Common myeloid progenitor, CD34-positive (primary cell): ENCODE measurements around the gene ZNF436.
"Not testable (repeated sequence)": the region's sequence is repeated elsewhere in the genome, so short reads cannot be mapped to it uniquely, and the experiment has no call there.

ENCODE experiments used
- CTCF ChIA-PET: fragments of 350-600 bp; sonication (Branson Sonifier 250); formaldehyde crosslinking; loops from one replicate; lab custom pipeline; 2021; ENCODE audit warnings: antibody characterized with exemption; lab: Charles Lee
- POLR2A ChIA-PET: fragments of 350-600 bp; sonication (Branson Sonifier 250); formaldehyde crosslinking; loops from one replicate; lab custom pipeline; 2021; ENCODE audit warnings: antibody characterized with exemption; lab: Charles Lee
- DNase-seq, 3 donors: peaks; one replicate each; pipeline versions ENCODE4 v3.0.0 to v3.0.0-alpha.2; 2013
- H3K27ac ChIP-seq, 2 experiments: 1 replicate in 1 of 2; 2 replicates in 1 of 2; pipeline ENCODE4 v1.7.0; 2013; ENCODE audit warnings: inconsistent platforms in 2 of 2, low read length in 2 of 2, mild to moderate bottlenecking in 2 of 2, low read depth in 1 of 2, moderate library complexity in 1 of 2; ENCODE audit not compliant: severe bottlenecking in 2 of 2, insufficient read depth in 1 of 2, poor library complexity in 1 of 2
- H3K27me3 ChIP-seq, 5 experiments: replicated peaks in 2 of 5; 1 replicate in 3 of 5; 2 replicates in 2 of 5; pipeline versions ENCODE4 v1.6.1 to v1.7.0; 2013; ENCODE audit warnings: low read length in 4 of 5, mild to moderate bottlenecking in 2 of 5, moderate library complexity in 2 of 5, inconsistent platforms in 1 of 5; ENCODE audit not compliant: insufficient read depth in 5 of 5, control insufficient read depth in 4 of 5
- H3K36me3 ChIP-seq, 4 experiments: 1 replicate in 2 of 4; 2 replicates in 2 of 4; pipeline versions ENCODE4 v1.6.1 to v1.7.0; 2013; ENCODE audit warnings: low read length in 3 of 4, control low read depth in 1 of 4, mild to moderate bottlenecking in 1 of 4; ENCODE audit not compliant: control insufficient read depth in 4 of 4, insufficient read depth in 4 of 4
- H3K4me1 ChIP-seq, 4 experiments: 1 replicate in 3 of 4; 2 replicates in 1 of 4; pipeline versions ENCODE4 v1.6.1 to v1.7.1; 2013; ENCODE audit warnings: low read length in 3 of 4, mild to moderate bottlenecking in 3 of 4, control low read depth in 1 of 4, inconsistent platforms in 1 of 4, moderate library complexity in 1 of 4; ENCODE audit not compliant: control insufficient read depth in 4 of 4, insufficient read depth in 4 of 4; ENCODE audit errors: control extremely low read depth in 1 of 4
- H3K4me3 ChIP-seq, 7 experiments: 1 replicate in 4 of 7; 2 replicates in 3 of 7; pipeline versions ENCODE4 v1.5.1 to v1.7.0; 2013; ENCODE audit warnings: mild to moderate bottlenecking in 7 of 7, low read length in 6 of 7, moderate library complexity in 6 of 7, inconsistent platforms in 2 of 7, low read depth in 2 of 7, control low read depth in 1 of 7; ENCODE audit not compliant: insufficient read depth in 4 of 7, control insufficient read depth in 1 of 7; ENCODE audit errors: extremely low read depth in 1 of 7
- H3K9me3 ChIP-seq, 5 experiments: 1 replicate in 4 of 5; 2 replicates in 1 of 5; pipeline versions ENCODE4 v1.6.1 to v1.7.1; 2013; ENCODE audit warnings: low read length in 4 of 5, mild to moderate bottlenecking in 2 of 5, inconsistent platforms in 1 of 5, low read depth in 1 of 5, moderate library complexity in 1 of 5; ENCODE audit not compliant: control insufficient read depth in 4 of 5, insufficient read depth in 2 of 5; ENCODE audit errors: control extremely low read depth in 1 of 5
- WGBS: methylation state at CpG from one replicate; pipeline ENCODE4 v1.1.5; 2013; ENCODE audit not compliant: insufficient coverage; 5-methylcytosine and 5-hydroxymethylcytosine counted together

The ZNF436 gene

DNA sequence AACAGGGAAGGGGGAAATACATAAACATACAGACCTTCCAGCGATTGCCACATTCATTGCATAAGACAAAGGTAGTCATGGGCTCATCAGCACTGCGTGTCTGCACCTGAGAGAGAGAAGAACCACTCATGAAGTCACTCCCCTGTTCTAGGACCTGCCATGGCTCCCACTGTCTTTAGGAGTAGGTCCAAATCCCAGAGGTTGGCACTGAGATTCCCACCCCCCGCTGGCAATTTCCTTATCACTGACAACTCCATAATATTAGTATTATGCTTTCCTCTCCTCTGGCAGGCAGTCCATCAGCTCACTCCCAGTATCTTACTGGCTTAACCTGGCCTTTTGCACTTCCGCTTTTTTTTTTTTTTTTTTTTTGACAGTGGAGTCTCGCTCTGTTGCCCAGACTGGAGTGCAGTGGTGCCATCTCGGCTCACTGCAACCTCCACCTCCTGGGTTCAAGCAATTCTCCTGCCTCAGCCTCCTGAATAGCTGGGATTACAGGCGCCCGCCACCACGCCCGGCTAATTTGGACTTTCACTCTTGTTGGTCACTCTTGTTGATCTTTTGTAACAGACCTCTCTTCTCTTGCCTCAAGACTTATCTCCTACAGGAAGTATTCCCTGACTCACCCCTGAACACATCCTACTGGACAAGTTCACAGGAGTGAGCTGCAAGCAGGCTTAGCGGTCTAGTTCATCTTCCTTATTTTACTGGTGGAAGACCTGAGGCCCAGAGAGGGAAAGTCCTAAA lies 14.8 kb upstream of the ZNF436 start:
- Histone ChIP-seq H3K4me1 (peaks cover 0 to 8% (median under 1%) of the 10 kb centered on the region in 4 experiments), H3K27ac (no peak overlapping the region), H3K27me3 (no peaks in the 10 kb centered on the region), H3K9me3 (no peaks in the 10 kb centered on the region), H3K36me3 (no peaks in the 10 kb centered on the region), H3K4me3 (no peak overlapping the region)
- 98% methylated on average over 3 of the region's 11 CpGs for WGBS
- no peak for DNase-seq
- ChIA-PET CTCF (interaction anchor here (1.2 kb wide), 1 partner anchor 10 kb away, joined by 4 read pairs; no protein-coding TSS in a partner anchor), POLR2A (interaction anchor here (0.7 kb wide), 1 partner anchor 15 kb away, joined by 3 read pairs; the partner anchor contains the start of gene ZNF436)

DNA sequence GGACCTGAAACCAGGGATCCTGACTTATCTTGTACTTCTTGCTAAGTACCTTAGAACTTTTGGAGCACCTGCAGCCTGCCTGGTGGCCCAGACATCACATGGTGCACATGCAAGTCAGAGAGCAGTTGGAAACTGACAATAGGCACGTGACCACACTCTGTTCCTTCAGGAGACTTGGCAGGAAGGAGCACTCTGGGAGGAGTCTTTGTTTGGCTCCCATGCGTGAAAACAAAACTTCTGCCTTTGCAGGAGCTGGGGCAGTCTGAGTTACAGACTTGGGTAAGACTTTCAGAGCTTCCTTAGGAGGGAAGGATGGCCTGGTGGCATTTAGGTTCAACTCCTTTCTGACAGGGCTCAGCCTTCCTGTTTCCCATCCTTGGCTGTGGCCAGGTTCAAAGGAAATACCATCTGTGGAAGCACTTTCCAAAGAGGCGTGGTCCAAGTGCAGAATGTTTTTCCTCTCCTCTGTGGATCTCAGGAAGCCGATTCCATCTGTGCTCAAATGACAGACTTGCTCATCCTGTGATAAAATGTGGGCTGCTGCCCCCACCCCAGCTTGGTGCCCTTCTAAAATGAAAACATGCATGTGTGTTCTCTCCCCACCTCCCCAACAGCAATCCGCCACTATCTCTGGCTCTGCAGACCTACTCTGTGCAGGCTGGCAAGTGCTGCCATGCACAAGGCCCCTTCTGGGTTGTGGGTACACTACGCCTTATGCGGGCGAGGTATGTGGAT lies 14.1 kb upstream of the ZNF436 start:
- WGBS, result 92% methylated on average over 4 of the region's 8 CpGs
- DNase-seq, result no peak
- CTCF ChIA-PET, result interaction anchor here (1.5 kb wide), 1 partner anchor 114 kb away, joined by 3 read pairs; no protein-coding TSS in a partner anchor

DNA sequence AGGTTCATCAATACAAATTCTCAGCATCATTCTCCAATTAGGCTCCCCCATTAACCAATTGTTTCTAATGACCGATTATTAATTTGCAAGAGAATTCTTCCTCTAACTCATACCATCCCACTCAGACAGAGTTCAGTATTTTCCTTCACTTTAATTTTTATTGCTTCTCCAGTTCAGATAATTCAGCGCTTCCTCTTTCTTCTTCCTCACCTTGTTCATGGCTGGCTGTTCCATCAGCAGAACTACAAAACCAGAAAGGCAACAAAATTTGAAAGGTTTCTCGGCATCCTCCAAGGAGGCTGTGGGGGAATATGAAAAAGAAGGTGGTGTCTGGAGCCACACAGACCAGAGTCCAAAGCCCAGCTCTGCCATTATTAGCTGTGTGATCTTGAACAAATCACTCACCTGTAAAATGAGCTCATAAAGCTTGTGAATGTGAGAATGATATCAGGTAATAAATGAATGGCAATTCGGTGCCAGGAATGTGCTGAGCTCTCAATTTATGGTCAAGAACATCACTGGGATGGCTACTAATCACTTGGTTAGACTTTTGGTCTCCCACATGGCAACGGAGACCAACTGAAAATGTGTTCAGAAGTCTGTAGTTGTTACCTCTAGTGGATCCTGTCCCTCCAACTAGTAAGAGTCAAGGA lies 11.7 kb upstream of the ZNF436 start:
- CTCF ChIA-PET, result interaction anchor here (1.2 to 1.5 kb wide), 2 partner anchors 9 to 23 kb away, joined by 3 to 5 read pairs; no protein-coding TSS in a partner anchor
- H3K36me3 ChIP-seq, result no peaks in the 10 kb centered on the region
- H3K9me3 ChIP-seq, result no peaks in the 10 kb centered on the region
- no peak for DNase-seq
- H3K4me1 ChIP-seq, result peaks cover 0 to 8% (median 0%) of the 10 kb centered on the region in 4 experiments
- H3K27ac ChIP-seq, result no peak overlapping the region
- no peak overlapping the region for H3K4me3 ChIP-seq
- no peaks in the 10 kb centered on the region for H3K27me3 ChIP-seq
- 83% methylated on average over 4 of the region's 5 CpGs for WGBS
- POLR2A ChIA-PET, result interaction anchor here (0.8 kb wide), 1 partner anchor 8 kb away, joined by 3 read pairs; no protein-coding TSS in a partner anchor

More for the DNA sequence above, 14.1 kb upstream of the ZNF436 start:
- H3K27ac ChIP-seq, result no peak overlapping the region
- no peaks in the 10 kb centered on the region for H3K27me3 ChIP-seq
- POLR2A ChIA-PET, result no interaction called here
- no peak overlapping the region for H3K4me3 ChIP-seq
- H3K9me3 ChIP-seq, result no peaks in the 10 kb centered on the region
- peaks cover 0 to 8% (median 0%) of the 10 kb centered on the region in 4 experiments for H3K4me1 ChIP-seq
- no peaks in the 10 kb centered on the region for H3K36me3 ChIP-seq

DNA sequence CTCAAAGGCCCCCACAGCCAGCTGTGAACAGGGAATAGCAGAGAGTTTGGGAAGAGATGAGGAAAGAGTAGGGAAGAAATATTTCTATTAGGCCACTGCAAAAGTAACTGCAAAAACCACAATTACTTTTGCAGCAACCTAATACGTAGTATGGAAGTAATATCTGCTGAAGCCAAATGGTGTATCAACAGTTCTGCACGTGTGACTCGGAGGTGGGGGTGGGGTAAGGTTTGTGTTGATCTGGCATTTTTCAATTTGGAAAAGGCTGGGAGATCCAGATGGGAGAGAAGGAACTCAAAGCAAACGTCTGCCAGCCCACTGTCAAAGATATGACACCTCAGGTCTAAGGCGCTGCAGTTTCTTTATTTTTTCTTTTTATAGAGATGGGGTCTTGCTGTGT lies 11.1 kb upstream of the ZNF436 start:
- Histone ChIP-seq H3K9me3 (no peaks in the 10 kb centered on the region), H3K4me3 (no peak overlapping the region), H3K36me3 (no peaks in the 10 kb centered on the region), H3K27ac (no peak overlapping the region), H3K4me1 (peaks cover 0 to 8% (median 0%) of the 10 kb centered on the region in 4 experiments), H3K27me3 (no peaks in the 10 kb centered on the region)
- ChIA-PET POLR2A (no interaction called here), CTCF (interaction anchor here (1.5 kb wide), 1 partner anchor 8 kb away, joined by 3 read pairs; no protein-coding TSS in a partner anchor)
- WGBS, result 90% methylated on average over 3 of the region's 5 CpGs
- DNase-seq, result no peak

DNA sequence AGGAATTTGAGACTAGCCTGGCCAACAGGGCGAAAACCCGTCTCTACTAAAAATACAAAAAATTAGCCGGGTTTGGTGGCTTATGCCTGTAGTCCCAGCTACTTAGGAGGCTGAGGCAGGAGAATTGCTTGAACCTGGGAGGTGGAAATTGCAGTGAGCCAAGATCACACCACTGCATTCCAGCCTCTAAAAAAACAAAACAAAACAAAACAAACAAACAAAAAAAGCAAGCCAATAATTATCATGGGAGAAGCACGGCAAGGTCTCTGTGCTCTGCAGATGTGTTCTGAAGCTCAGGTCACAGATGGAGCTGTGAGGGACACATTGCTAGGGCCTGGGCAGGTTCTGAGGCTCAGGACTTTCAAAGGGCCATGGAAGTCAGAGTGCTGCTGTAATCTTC lies 10.6 kb upstream of the ZNF436 start:
- POLR2A ChIA-PET, DNase-seq, H3K27ac ChIP-seq, H3K4me3 ChIP-seq, H3K27me3 ChIP-seq, H3K9me3 ChIP-seq, H3K4me1 ChIP-seq, H3K36me3 ChIP-seq: not testable (repeated sequence)
- WGBS, result 43% methylated on average over 2 of the region's 4 CpGs
- CTCF ChIA-PET, result interaction anchor here (1.5 kb wide), 1 partner anchor 8 kb away, joined by 3 read pairs; no protein-coding TSS in a partner anchor

DNA sequence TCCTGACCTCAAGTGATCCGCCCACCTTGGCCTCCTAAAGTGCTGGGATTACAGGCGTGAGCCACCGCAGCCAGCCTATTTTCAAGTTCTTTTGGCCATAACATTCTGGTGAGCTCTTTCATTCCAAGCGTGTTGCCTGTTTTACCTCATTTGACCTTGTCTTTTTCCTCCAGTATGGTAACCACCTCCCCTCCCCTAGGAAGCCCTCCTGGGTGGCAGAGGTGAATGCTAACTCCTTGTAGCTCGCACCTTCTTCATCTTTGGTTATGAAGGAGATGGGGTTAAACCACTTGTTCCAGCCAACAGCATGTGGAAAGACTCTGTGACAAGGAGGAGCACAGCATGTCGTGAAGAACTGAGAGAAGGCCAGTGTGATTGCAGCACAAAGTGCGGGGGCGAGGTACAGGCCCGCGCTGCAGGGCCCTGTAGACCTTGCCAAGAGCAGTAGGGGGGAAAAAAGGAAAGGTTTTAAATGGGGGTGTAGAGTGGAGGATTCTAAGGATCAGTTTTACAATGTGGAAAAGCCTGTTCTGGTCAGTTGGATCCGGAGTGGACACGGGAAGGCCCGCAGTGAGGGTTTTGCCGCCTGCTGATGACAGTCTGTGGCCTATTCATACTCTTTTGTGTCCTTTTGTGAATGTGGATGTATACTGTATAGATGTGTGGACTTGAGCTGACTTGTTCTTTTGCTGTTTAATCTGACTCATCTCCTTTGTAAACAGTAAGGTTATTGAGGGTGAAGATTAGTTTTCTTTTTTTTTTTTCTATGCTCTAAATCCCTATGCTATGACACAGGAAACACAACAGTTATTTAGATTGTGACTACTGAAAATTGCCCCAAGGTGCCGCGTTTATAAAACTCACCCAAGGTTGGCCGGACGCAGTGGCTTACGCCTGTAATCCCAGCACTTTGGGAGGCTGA lies 7.5 kb upstream of the ZNF436 start:
- no peaks in the 10 kb centered on the region for H3K9me3 ChIP-seq
- H3K4me1 ChIP-seq, result peaks cover 0 to 8% (median 0%) of the 10 kb centered on the region in 4 experiments
- DNase-seq, result no peak
- WGBS, result 98% methylated on average over 15 of the region's 19 CpGs
- H3K36me3 ChIP-seq, result peaks cover 0 to under 1% (median 0%) of the 10 kb centered on the region in 4 experiments
- no peak overlapping the region for H3K4me3 ChIP-seq
- peak overlapping the region in 1 of 2 experiments; percentile 63 for H3K27ac ChIP-seq
- ChIA-PET POLR2A (interaction anchor here (0.6 kb wide), 1 partner anchor 45 kb away, joined by 3 read pairs; no protein-coding TSS in a partner anchor), CTCF (no interaction called here)
- no peaks in the 10 kb centered on the region for H3K27me3 ChIP-seq
